CD4-positive, alpha-beta T cell treated with Interleukin-6 for 4 hours (primary cell): ENCODE results near the gene MMP17.

Source experiments
- DNase-seq: peaks from one replicate; pipeline ENCODE4 v3.0.0-alpha.2; 2020; ENCODE audit warnings: mixed read lengths

The MMP17 gene

GRCh38 chr12:131896080-131896810 lies 68.1 kb downstream of the MMP17 start:
- peak; percentile 71 for DNase-seq

GRCh38 chr12:131896811-131897270 lies 68.6 kb downstream of the MMP17 start:
- DNase-seq = no peak

GRCh38 chr12:131897276-131897675 lies 69.1 kb downstream of the MMP17 start:
- DNase-seq = no peak

GRCh38 chr12:131897875-131898274 lies 69.7 kb downstream of the MMP17 start:
- no peak for DNase-seq

- no peak for DNase-seq
Observed at GRCh38 chr12:131900397-131900796, 72.2 kb downstream of the MMP17 start.
